PFSK-1 (cell line): ENCODE data around the gene PPP1R8.

ENCODE experiments used
- FOXP2 ChIP-seq: optimal IDR thresholded peaks from 2 replicates; pipeline ENCODE3; 2011; ENCODE audit warnings: borderline replicate concordance, control low read depth, inconsistent platforms; ENCODE audit not compliant: insufficient read depth; ENCODE audit errors: extremely low read length, extremely low read depth
- POLR2AphosphoS5 ChIP-seq: IDR thresholded peaks from 2 replicates; pipeline ENCODE4 v1.6.1; 2012; ENCODE audit warnings: low read depth, mild to moderate bottlenecking, control low read depth, low read length, moderate library complexity
- SIN3A ChIP-seq: IDR thresholded peaks from 2 replicates; pipeline ENCODE4 v1.6.1; 2012; ENCODE audit warnings: mild to moderate bottlenecking, low read length, moderate library complexity, borderline replicate concordance; ENCODE audit not compliant: insufficient read depth
- TAF1 ChIP-seq: IDR thresholded peaks from 2 replicates; pipeline ENCODE4 v1.6.1; 2012; ENCODE audit warnings: low read length, control low read depth, borderline replicate concordance; ENCODE audit not compliant: insufficient read depth
- TF ChIP-seq, protein P1 (sequence below), 2 experiments: IDR thresholded peaks; 2 replicates each; pipeline versions ENCODE4 v1.6.1 to v1.8.0; 2011 to 2012; ENCODE audit warnings: low read depth in 2 of 2, low read length in 2 of 2, control low read depth in 1 of 2, inconsistent platforms in 1 of 2, mild to moderate bottlenecking in 1 of 2, moderate library complexity in 1 of 2; ENCODE audit not compliant: insufficient read depth in 1 of 2

Gene PPP1R8

DNA sequence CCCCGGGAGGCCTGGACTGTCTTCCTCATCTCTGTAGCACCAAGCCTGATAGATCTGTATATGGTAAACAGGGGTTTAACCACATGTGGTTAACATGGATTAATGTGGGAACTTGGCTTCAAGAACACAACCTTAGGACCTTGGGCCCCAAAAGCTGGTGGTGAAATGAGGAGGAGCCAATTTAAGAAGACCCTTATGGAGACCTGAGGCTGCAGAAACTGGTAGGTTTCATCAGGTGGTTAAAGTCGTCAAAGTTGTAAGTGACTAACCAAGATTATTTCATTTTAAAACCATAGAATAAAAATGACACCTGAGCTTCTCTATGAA is 55.7 kb downstream of the PPP1R8 start:
- TF ChIP-seq POLR2AphosphoS5 (no peak), SIN3A (no peak), TAF1 (no peak), FOXP2 (no peak)
- TF ChIP-seq, protein P1, sequence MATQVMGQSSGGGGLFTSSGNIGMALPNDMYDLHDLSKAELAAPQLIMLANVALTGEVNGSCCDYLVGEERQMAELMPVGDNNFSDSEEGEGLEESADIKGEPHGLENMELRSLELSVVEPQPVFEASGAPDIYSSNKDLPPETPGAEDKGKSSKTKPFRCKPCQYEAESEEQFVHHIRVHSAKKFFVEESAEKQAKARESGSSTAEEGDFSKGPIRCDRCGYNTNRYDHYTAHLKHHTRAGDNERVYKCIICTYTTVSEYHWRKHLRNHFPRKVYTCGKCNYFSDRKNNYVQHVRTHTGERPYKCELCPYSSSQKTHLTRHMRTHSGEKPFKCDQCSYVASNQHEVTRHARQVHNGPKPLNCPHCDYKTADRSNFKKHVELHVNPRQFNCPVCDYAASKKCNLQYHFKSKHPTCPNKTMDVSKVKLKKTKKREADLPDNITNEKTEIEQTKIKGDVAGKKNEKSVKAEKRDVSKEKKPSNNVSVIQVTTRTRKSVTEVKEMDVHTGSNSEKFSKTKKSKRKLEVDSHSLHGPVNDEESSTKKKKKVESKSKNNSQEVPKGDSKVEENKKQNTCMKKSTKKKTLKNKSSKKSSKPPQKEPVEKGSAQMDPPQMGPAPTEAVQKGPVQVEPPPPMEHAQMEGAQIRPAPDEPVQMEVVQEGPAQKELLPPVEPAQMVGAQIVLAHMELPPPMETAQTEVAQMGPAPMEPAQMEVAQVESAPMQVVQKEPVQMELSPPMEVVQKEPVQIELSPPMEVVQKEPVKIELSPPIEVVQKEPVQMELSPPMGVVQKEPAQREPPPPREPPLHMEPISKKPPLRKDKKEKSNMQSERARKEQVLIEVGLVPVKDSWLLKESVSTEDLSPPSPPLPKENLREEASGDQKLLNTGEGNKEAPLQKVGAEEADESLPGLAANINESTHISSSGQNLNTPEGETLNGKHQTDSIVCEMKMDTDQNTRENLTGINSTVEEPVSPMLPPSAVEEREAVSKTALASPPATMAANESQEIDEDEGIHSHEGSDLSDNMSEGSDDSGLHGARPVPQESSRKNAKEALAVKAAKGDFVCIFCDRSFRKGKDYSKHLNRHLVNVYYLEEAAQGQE (IDR thresholded peaks at IDR 0.05; ENCODE audit: insufficient read depth in 1 of 2, low read depth in 2 of 2, low read length in 2 of 2) = no peak

DNA sequence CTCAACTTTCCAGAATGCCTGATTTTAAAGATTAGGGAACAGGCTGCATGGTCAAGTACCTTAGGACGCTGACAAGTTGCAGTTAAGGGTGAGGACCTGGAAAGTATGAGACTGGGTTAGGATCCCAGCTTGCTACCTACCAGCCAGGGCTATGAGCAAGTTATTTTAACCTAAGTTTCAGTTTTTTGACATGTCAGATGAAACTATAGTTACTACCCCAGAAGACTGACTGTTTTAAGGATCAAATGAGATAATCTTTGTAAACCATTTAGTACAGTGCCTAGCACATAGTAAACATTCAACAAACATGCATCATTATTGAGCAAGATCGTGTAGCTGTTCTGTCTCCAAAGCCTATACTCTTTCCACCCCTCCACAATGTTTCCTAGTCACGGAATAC is 56.2 kb downstream of the PPP1R8 start:
- no peak for TF ChIP-seq POLR2AphosphoS5
- TF ChIP-seq, protein P1 (IDR thresholded peaks at IDR 0.05; ENCODE audit: insufficient read depth in 1 of 2, low read depth in 2 of 2, low read length in 2 of 2) = no peak
- no peak for TF ChIP-seq TAF1
- TF ChIP-seq SIN3A = no peak
- TF ChIP-seq FOXP2 = no peak

DNA sequence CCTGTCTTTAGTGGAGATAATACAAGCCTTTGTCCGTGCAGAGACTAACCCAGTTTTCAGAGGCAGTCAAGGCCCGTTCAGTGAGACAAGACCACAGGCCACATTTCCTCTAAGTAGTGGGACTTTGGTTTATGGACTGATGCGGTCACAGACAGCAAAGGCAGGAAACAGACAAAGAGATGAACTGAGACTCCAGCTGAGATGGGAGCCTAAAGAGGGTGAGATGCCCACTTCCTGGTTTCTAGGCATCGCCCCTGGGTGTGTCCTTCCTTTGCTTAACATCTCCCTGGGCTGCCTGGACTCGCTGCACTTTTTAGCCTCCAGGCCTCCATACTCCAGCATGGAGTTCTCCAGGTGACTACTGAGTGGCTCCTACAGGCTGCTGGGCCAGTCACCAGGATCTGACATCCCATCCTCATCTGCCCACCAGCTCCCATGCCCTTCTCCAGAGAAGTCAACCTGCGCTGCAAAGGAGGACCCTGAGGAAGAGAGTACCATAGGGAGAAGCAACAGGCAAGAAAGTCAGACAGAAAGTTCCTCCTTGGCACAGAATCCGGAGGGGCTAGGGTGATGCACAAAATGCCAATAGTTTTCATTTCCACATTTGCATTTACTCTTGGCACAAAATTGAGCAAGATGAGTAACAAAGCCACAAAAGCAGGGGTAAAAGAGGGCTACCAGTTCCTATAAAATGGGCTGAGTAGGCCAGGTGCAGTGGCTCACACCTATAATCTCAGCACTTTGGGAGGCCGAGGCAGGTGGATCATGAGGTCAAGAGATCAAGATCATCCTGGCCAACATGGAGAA is 56.8 kb downstream of the PPP1R8 start:
- TF ChIP-seq, protein P1 (IDR thresholded peaks at IDR 0.05; ENCODE audit: insufficient read depth in 1 of 2, low read depth in 2 of 2, low read length in 2 of 2) = no peak
- TF ChIP-seq FOXP2 (no peak), TAF1 (no peak), POLR2AphosphoS5 (no peak), SIN3A (no peak)

DNA sequence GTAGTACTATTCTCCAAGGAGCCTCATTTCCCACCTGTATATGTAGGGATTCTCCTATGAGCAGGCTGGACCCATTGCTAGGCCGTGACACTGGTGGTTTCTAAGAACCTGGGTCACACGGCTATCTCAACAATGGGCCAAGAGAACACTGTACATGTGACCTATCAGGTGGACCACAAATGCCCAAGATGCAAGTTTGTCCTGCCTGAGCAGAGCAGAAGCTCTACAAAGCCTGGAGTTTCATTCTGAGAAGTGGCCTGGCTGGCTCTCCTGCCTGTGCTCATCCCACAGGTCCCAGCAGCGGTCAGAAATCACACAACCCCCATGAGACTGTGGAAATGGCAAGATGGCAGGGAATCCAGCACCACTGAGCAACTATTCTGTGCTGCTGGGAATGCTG is 58.9 kb downstream of the PPP1R8 start:
- TF ChIP-seq TAF1 (no peak), SIN3A (no peak), POLR2AphosphoS5 (no peak), FOXP2 (no peak)
- TF ChIP-seq, protein P1 (IDR thresholded peaks at IDR 0.05; ENCODE audit: insufficient read depth in 1 of 2, low read depth in 2 of 2, low read length in 2 of 2) = no peak
